H1 (cell line): ENCODE results near the gene NPR2. TPM values are rescaled to one million over a fixed set of nuclear protein-coding genes. Genes with fewer than 3 reads are reported as not detected.

Source experiments
- ASH2L ChIP-seq: fragments of 200-600, 300-600 bp; sonication (generic); IDR thresholded peaks from one replicate; pipeline ENCODE4 v1.7.1; 2017; ENCODE audit warnings: low read length
- BACH1 ChIP-seq: IDR thresholded peaks from 2 replicates; pipeline ENCODE4 v1.6.1; 2012; ENCODE audit warnings: low read length, improper control_type of control experiment
- BCL11A ChIP-seq, 2 experiments: IDR thresholded peaks; one replicate each; pipeline ENCODE4 v1.6.1; 2011; ENCODE audit warnings: low read depth in 2 of 2, low read length in 2 of 2, mild to moderate bottlenecking in 2 of 2
- BRCA1 ChIP-seq: IDR thresholded peaks from 2 replicates; pipeline ENCODE4 v1.6.1; 2012; ENCODE audit warnings: low read depth, low read length, improper control_type of control experiment
- CEBPB ChIP-seq: IDR thresholded peaks from 2 replicates; pipeline ENCODE4 v1.6.1; 2012; ENCODE audit warnings: low read depth, low read length
- CHD1 ChIP-seq: IDR thresholded peaks from 2 replicates; pipeline ENCODE4 v1.6.1; 2012; ENCODE audit warnings: low read depth, low read length, improper control_type of control experiment
- CHD2 ChIP-seq: IDR thresholded peaks from 2 replicates; pipeline ENCODE4 v1.6.1; 2012; ENCODE audit warnings: low read length, improper control_type of control experiment
- CREB1 ChIP-seq: IDR thresholded peaks from 2 replicates; pipeline ENCODE4 v1.6.1; 2012; ENCODE audit warnings: inconsistent platforms
- EP300 ChIP-seq, 2 experiments: IDR thresholded peaks; 1 replicate in 1 of 2; 2 replicates in 1 of 2; pipeline ENCODE4 v1.6.1; 2011 to 2012; ENCODE audit warnings: low read depth in 2 of 2, low read length in 2 of 2, mild to moderate bottlenecking in 2 of 2, borderline replicate concordance in 1 of 2, inconsistent platforms in 1 of 2, moderate library complexity in 1 of 2
- GABPA ChIP-seq: IDR thresholded peaks from 2 replicates; pipeline ENCODE4 v1.6.1; 2011; ENCODE audit warnings: mild to moderate bottlenecking, low read length, moderate library complexity, borderline replicate concordance; ENCODE audit not compliant: insufficient read depth
- HDAC6 ChIP-seq: IDR thresholded peaks from one replicate; pipeline ENCODE4 v1.7.1; 2012; ENCODE audit warnings: low read depth, mild to moderate bottlenecking, inconsistent platforms, low read length, moderate library complexity
- KDM5A ChIP-seq: fragments of 200-600 bp; IDR thresholded peaks from 2 replicates; pipeline ENCODE4 v1.7.1; 2012; ENCODE audit warnings: mild to moderate bottlenecking, low read length, inconsistent platforms, mixed read lengths
- MAX ChIP-seq: IDR thresholded peaks from 2 replicates; pipeline ENCODE4 v1.6.1; 2012; ENCODE audit warnings: inconsistent platforms
- PHF8 ChIP-seq: fragments of 200-600 bp; sonication (generic); conservative IDR thresholded peaks from 2 replicates; pipeline ENCODE4 v1.7.1; 2012; ENCODE audit warnings: low read depth, mild to moderate bottlenecking, inconsistent platforms, low read length, moderate library complexity
- POLR2A ChIP-seq, 2 experiments: IDR thresholded peaks; 1 replicate in 1 of 2; 2 replicates in 1 of 2; pipeline ENCODE4 v1.6.1; 2011; ENCODE audit warnings: low read depth in 2 of 2, low read length in 2 of 2, mild to moderate bottlenecking in 2 of 2; ENCODE audit errors: control extremely low read depth in 1 of 2
- POU5F1 ChIP-seq: IDR thresholded peaks from 2 replicates; pipeline ENCODE4 v1.6.1; 2011; ENCODE audit warnings: low read depth, mild to moderate bottlenecking, low read length, moderate library complexity
- RXRA ChIP-seq: IDR thresholded peaks from 2 replicates; pipeline ENCODE4 v1.6.1; 2011; ENCODE audit warnings: low read depth, mild to moderate bottlenecking, low read length, moderate library complexity; ENCODE audit not compliant: insufficient read depth
- SAP30 ChIP-seq: fragments of 300-600 bp; sonication (generic); IDR thresholded peaks from 2 replicates; pipeline ENCODE4 v1.7.1; 2012; ENCODE audit warnings: low read length, moderate library complexity, mild to moderate bottlenecking, inconsistent platforms; ENCODE audit not compliant: insufficient read depth, insufficient replicate concordance
- SIRT6 ChIP-seq: IDR thresholded peaks from one replicate; pipeline ENCODE4 v1.7.1; 2012; ENCODE audit warnings: low read length, inconsistent platforms
- SIX5 ChIP-seq: IDR thresholded peaks from 2 replicates; pipeline ENCODE4 v1.6.1; 2011; ENCODE audit warnings: mild to moderate bottlenecking, low read depth, low read length
- SP2 ChIP-seq: IDR thresholded peaks from 2 replicates; pipeline ENCODE4 v1.6.1; 2012; ENCODE audit warnings: mild to moderate bottlenecking, low read length, inconsistent platforms
- SP4 ChIP-seq: IDR thresholded peaks from 2 replicates; pipeline ENCODE4 v1.6.1; 2012; ENCODE audit warnings: low read length, inconsistent platforms
- SRF ChIP-seq: IDR thresholded peaks from 2 replicates; pipeline ENCODE4 v1.6.1; 2011; ENCODE audit warnings: mild to moderate bottlenecking, low read depth, low read length, moderate library complexity
- TAF1 ChIP-seq: IDR thresholded peaks from 2 replicates; pipeline ENCODE4 v1.6.1; 2011; ENCODE audit warnings: mild to moderate bottlenecking, low read depth, low read length
- TAF7 ChIP-seq: optimal IDR thresholded peaks from 2 replicates; pipeline ENCODE3; 2011; ENCODE audit warnings: low read depth, mild to moderate bottlenecking, inconsistent platforms, low read length, moderate library complexity, borderline replicate concordance
- TBP ChIP-seq: IDR thresholded peaks from 2 replicates; pipeline ENCODE4 v1.6.1; 2011; ENCODE audit warnings: low read depth, low read length, improper control_type of control experiment
- TEAD4 ChIP-seq: IDR thresholded peaks from 2 replicates; pipeline ENCODE4 v1.6.1; 2012; ENCODE audit warnings: low read depth, low read length, inconsistent platforms, mixed read lengths
- polyA plus RNA-seq, 7 experiments: library from polyadenylated mRNA; depleted of rRNA in 3 of 7; stranded (reverse) in 5 of 7; unstranded in 2 of 7; fragments of >200 nt in 5 of 7; fragments of 200-250 nt in 2 of 7; gene quantifications; 1 replicate in 5 of 7; 2 replicates in 1 of 7; 4 replicates in 1 of 7; pipeline versions ENCODE4 v1.2.1 to v1.2.3, GENCODE V29; 2011 to 2013; ENCODE audit warnings: missing spikeins in 2 of 7, mixed read lengths in 2 of 7
- total RNA-seq: library from RNA; stranded (reverse); fragmentation: NEBNext Ultra II Directional; extraction: Animal tissue kit (Norgen Biotek cat#: 25700); gene quantifications from 2 replicates; pipeline ENCODE4 v1.2.1, GENCODE V29; 2021

NPR2 gene
- total and polyA plus RNA-seq, 2 of the 8 experiments (the other 6 are each of a cell fraction or from before 2014, with no cell fraction given), result 11.0 to 17.0 TPM

GRCh38 chr9:35748858-35749514 lies 42.4 kb upstream of the NPR2 start, which contains the start of the genes GBA2 and RGP1 (continued):
- TF ChIP-seq GABPA, result peak; percentile 85; the same call in 1 of the 2 replicates
- no peak for TF ChIP-seq BCL11A (IDR thresholded peaks at IDR 0.05; ENCODE audit: low read depth in 2 of 2, low read length in 2 of 2)
- TF ChIP-seq BACH1, result no peak
- no peak; the same call in 1 of the 2 replicates for TF ChIP-seq TBP
- TF ChIP-seq POU5F1, result no peak
- no peak for TF ChIP-seq KDM5A
- TF ChIP-seq CEBPB, result no peak
- TF ChIP-seq POLR2A (IDR thresholded peaks at IDR 0.05; ENCODE audit: control extremely low read depth in 1 of 2, low read depth in 2 of 2, low read length in 2 of 2), result peak; percentile 39 to 72
- TF ChIP-seq TAF7, result peak; percentile 20
- no peak for TF ChIP-seq BRCA1
- TF ChIP-seq CHD2, result no peak
- TF ChIP-seq SAP30, result no peak
- 0 out of 2 replicates have a peak, but pooled peaks have one; percentile 48 for TF ChIP-seq TAF1
- no peak for TF ChIP-seq SP2
- no peak for TF ChIP-seq TEAD4
- TF ChIP-seq EP300 (IDR thresholded peaks at IDR 0.05; ENCODE audit: borderline replicate concordance in 1 of 2, low read depth in 2 of 2, low read length in 2 of 2), result 0 out of 3 replicates have a peak, but pooled peaks of 1 of the 2 experiments have one; percentile 70
- TF ChIP-seq SIRT6, result no peak
- TF ChIP-seq HDAC6, result no peak
- no peak for TF ChIP-seq SIX5
- no peak for TF ChIP-seq SRF
- no peak for TF ChIP-seq MAX
- TF ChIP-seq CREB1, result peak; percentile 72; the same call in 1 of the 2 replicates
- no peak for TF ChIP-seq RXRA
- no peak for TF ChIP-seq CHD1
- TF ChIP-seq SP4, result no peak
- TF ChIP-seq PHF8, result peak; percentile 95
- peak; percentile 45 for TF ChIP-seq ASH2L
